Panc1 (cell line): ENCODE data around the gene IQCH.

Experiments
- CTCF ChIP-seq: fragments of 450-650 bp; IDR thresholded peaks from 2 replicates; pipeline ENCODE4 v1.5.1; 2017; ENCODE audit warnings: mild to moderate bottlenecking
- SIN3A ChIP-seq: IDR thresholded peaks from 2 replicates; pipeline ENCODE4 v1.6.1; 2012; ENCODE audit warnings: low read depth, mild to moderate bottlenecking, low read length, moderate library complexity, borderline replicate concordance; ENCODE audit not compliant: insufficient read depth

DNA sequence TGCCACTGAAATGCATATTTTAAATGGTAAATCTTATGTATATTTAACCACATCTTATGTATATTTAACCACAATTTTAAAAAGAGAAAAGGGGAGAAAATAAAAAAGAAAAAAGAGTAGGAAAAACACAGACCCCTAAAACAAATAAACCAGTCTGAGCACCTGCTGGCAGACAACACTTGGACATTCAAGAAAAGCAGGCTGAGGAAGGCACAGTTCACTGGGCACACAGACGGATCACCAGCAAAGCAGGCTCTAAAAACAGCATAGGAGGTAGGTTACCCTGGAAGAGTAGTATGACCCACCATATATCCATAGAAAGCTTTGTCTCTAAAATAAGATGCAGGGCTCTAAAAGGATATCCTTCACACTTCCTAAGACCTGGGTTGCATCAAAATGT is 27.2 kb upstream of the IQCH start:
- TF ChIP-seq SIN3A (no peak), CTCF (no peak)
